Measurements from ENCODE around the gene SRSF9. TPM values are rescaled to one million over a fixed set of nuclear protein-coding genes. Genes with fewer than 3 reads are reported as not detected.

SRSF9 gene
- total and polyA plus RNA-seq, 2 of the 13 experiments (the other 11 are each of a cell fraction or from before 2014, with no cell fraction given) = 125 to 144 TPM

- no peak for TF ChIP-seq ATF4 (CRISPR knock-in tag; IDR thresholded peaks at IDR 0.05)
- TF ChIP-seq HDAC1 (CRISPR knock-in tag; IDR thresholded peaks at IDR 0.05) = peak; percentile 77
- no peak for TF ChIP-seq CBX2 (IDR thresholded peaks at IDR 0.05; ENCODE audit: low read depth, low read length)
- TF ChIP-seq CBX2 (CRISPR knock-in tag; IDR thresholded peaks at IDR 0.05; ENCODE audit: low read depth) = no peak
- TF ChIP-seq ZNF335 (CRISPR knock-in tag; IDR thresholded peaks at IDR 0.05) = peak; percentile 78; the same call in 1 of the 2 replicates
- TF ChIP-seq ZNF276 (CRISPR knock-in tag; IDR thresholded peaks at IDR 0.05; ENCODE audit: low read depth) = no peak
- TF ChIP-seq ZNF839 (CRISPR knock-in tag; IDR thresholded peaks at IDR 0.05; ENCODE audit: borderline replicate concordance) = 0 out of 2 replicates have a peak, but pooled peaks have one; percentile 41
- no peak for TF ChIP-seq ZFP82 (CRISPR knock-in tag; IDR thresholded peaks at IDR 0.05; ENCODE audit: borderline replicate concordance)
- TF ChIP-seq, protein P1, sequence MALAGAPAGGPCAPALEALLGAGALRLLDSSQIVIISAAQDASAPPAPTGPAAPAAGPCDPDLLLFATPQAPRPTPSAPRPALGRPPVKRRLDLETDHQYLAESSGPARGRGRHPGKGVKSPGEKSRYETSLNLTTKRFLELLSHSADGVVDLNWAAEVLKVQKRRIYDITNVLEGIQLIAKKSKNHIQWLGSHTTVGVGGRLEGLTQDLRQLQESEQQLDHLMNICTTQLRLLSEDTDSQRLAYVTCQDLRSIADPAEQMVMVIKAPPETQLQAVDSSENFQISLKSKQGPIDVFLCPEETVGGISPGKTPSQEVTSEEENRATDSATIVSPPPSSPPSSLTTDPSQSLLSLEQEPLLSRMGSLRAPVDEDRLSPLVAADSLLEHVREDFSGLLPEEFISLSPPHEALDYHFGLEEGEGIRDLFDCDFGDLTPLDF (CRISPR knock-in tag; IDR thresholded peaks at IDR 0.05) = no peak
- TF ChIP-seq ZSCAN21 (CRISPR knock-in tag; IDR thresholded peaks at IDR 0.05; ENCODE audit: borderline replicate concordance) = peak; percentile 61; the same call in 1 of the 2 replicates
- peak; percentile 88 for TF ChIP-seq BORCS8-MEF2B (CRISPR knock-in tag; IDR thresholded peaks at IDR 0.05)
- TF ChIP-seq, protein P2, sequence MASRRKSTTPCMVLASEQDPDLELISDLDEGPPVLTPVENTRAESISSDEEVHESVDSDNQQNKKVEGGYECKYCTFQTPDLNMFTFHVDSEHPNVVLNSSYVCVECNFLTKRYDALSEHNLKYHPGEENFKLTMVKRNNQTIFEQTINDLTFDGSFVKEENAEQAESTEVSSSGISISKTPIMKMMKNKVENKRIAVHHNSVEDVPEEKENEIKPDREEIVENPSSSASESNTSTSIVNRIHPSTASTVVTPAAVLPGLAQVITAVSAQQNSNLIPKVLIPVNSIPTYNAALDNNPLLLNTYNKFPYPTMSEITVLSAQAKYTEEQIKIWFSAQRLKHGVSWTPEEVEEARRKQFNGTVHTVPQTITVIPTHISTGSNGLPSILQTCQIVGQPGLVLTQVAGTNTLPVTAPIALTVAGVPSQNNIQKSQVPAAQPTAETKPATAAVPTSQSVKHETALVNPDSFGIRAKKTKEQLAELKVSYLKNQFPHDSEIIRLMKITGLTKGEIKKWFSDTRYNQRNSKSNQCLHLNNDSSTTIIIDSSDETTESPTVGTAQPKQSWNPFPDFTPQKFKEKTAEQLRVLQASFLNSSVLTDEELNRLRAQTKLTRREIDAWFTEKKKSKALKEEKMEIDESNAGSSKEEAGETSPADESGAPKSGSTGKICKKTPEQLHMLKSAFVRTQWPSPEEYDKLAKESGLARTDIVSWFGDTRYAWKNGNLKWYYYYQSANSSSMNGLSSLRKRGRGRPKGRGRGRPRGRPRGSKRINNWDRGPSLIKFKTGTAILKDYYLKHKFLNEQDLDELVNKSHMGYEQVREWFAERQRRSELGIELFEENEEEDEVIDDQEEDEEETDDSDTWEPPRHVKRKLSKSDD (CRISPR knock-in tag; IDR thresholded peaks at IDR 0.05; ENCODE audit: low read depth) = peak; percentile 83; the same call in 1 of the 2 replicates
- TF ChIP-seq ZMYM2 (CRISPR knock-in tag; IDR thresholded peaks at IDR 0.05) = no peak
- no peak for TF ChIP-seq HNRNPK (IDR thresholded peaks at IDR 0.05; ENCODE audit: low read depth, low read length, poor library complexity, severe bottlenecking)
- TF ChIP-seq, protein P3, sequence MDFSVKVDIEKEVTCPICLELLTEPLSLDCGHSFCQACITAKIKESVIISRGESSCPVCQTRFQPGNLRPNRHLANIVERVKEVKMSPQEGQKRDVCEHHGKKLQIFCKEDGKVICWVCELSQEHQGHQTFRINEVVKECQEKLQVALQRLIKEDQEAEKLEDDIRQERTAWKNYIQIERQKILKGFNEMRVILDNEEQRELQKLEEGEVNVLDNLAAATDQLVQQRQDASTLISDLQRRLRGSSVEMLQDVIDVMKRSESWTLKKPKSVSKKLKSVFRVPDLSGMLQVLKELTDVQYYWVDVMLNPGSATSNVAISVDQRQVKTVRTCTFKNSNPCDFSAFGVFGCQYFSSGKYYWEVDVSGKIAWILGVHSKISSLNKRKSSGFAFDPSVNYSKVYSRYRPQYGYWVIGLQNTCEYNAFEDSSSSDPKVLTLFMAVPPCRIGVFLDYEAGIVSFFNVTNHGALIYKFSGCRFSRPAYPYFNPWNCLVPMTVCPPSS (IDR thresholded peaks at IDR 0.05) = no peak
- TF ChIP-seq, protein P4, sequence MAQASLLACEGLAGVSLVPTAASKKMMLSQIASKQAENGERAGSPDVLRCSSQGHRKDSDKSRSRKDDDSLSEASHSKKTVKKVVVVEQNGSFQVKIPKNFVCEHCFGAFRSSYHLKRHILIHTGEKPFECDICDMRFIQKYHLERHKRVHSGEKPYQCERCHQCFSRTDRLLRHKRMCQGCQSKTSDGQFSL (CRISPR knock-in tag; IDR thresholded peaks at IDR 0.05) = no peak
- TF ChIP-seq THAP8 (CRISPR knock-in tag; IDR thresholded peaks at IDR 0.05; ENCODE audit: borderline replicate concordance) = no peak
- no peak for TF ChIP-seq MBD4 (IDR thresholded peaks at IDR 0.05; ENCODE audit: borderline replicate concordance, low read length)
- TF ChIP-seq ELF1 (CRISPR knock-in tag; IDR thresholded peaks at IDR 0.05) = peak; percentile 91
These were observed 31.6 kb downstream of the SRSF9 start, which contains the start of gene COX6A1 (continued) for GRCh38 chr12:120437735-120438494.

Data from HepG2 (cell line).